GM18498 (cell line): Measurements from ENCODE around the gene SHLD1.

Experiments
- ATAC-seq: cut with Tn5 transposase; IDR thresholded peaks from one replicate; pipeline ENCODE4 v1.9.1; 2021; ENCODE audit warnings: mild to moderate bottlenecking, moderate library complexity; ENCODE audit not compliant: unreplicated experiment

Gene SHLD1

GRCh38 chr20:5843054-5843592 lies 92.9 kb downstream of the SHLD1 start:
- peak; percentile 70 for ATAC-seq

GRCh38 chr20:5844063-5844681 lies 94.0 kb downstream of the SHLD1 start:
- peak; percentile 78 for ATAC-seq

DNA sequence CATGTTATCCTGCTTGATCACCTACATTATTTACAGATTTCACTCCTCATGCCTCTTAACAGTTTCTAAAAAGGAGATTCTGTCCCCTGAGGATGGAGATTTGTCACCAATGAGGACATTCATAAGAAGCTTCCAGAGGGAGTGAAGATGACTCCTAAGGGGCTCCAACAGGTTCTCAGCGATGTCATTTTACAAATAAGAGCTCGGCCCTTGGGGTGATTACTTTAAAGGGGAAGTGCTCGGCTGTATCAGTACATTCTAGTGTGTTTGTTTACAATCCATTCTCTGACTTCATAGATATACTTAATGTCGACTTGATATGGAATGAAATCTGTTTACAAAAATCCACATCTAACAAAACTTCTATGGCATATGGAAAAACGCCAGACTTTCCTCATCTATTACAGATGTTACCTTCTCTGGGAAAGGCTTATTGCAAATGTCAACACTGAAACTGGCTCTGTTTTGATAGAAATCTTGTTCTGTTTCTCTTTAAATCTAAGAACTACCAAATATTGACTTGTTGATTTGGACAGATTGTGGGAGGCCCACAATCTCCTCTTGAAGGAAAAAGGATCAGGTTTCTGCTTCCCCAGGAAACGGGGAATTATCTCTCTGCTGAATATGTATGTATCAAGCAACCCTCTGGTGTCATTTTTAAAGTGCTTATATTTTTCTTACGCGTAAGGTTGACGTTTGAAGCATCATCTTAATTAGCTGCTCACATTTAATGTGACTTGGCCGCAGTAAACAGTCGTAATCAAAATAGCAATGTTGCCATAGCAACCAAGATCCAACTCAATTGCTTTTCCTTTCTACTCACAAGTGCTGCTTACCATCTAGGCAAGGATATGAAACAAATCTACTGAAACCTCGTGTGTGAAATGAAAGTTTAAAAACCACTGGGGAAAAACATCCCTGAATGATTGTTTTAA lies 95.7 kb downstream of the SHLD1 start:
- no peak for ATAC-seq

GRCh38 chr20:5848711-5849505 lies 98.7 kb downstream of the SHLD1 start:
- no peak for ATAC-seq

DNA sequence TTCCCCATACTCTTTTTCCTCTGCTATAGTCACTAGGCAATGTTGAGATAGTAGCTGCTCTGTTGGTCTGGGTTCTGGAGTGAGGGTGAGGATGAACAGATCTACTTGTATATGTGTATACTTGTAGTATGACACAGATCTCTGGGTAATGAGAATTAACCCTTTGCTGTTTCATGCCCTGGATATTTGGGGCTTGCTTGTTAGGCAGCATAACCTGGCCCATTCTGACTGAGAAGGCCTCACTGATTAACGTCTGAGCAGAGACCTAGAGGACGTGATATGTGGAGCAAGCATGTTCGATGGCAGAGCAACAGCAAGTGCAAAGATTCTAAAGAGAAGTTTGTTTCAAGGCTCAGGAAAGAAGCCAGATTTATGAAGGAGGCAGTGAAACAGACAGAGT lies 105.7 kb downstream of the SHLD1 start:
- no peak for ATAC-seq

DNA sequence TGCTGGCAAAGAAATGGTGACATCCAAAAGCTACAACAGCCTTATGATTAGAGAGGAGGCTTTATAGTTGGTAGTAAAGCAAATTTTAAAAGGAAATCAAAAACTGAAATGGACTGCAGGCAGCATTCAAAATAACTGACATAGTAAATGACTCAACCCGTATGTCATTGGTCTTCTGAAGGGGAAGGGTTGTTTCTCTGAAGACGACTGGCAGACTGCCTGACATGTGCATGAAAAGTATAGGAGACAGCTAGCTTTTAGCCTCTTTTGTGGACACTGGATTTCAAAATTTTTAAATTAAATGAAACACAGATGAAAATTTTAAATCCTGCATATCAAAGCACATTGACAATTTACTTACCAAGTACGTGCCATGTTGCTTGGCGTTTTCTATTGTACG lies 109.4 kb downstream of the SHLD1 start:
- ATAC-seq = no peak

DNA sequence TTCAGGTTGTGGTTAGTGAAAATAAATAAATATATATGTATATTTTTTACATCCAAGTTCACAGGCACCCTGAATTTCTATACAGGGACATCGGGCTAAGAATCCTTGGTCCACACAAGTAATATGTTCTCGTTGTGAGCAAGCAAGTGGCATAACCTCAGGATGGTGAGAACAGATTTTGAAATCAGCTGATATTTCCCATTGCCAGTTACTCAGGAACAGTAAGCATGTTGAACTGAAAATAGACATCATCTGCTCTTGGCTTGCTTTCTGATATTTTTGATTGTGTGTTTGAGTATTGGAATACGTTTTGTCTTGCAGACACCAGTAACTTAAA lies 112.5 kb downstream of the SHLD1 start:
- no peak for ATAC-seq

- no peak for ATAC-seq
These were observed 113.0 kb downstream of the SHLD1 start for GRCh38 chr20:5863040-5863833.

- no peak for ATAC-seq
These were observed 114.2 kb downstream of the SHLD1 start for GRCh38 chr20:5864428-5864827.

GRCh38 chr20:5864873-5865587 lies 114.8 kb downstream of the SHLD1 start:
- ATAC-seq = no peak

DNA sequence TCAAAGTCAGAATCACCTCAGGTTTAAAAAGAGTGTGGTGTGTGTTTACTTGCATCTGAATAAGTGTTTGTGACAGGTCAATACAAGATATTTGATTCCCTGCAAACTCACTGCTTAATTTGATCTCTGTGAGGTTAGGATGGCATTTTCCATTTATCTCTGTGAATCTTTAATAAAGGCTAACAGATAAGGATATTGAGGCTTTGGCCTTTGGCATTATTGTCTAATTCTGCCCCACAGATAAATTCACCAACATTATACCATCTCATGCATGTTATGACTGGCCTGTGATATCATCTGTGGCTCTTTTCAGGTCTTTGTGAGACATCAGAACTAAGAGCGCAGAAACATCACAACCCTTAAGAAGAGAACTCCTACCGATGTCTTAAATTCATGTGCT lies 115.4 kb downstream of the SHLD1 start:
- no peak for ATAC-seq

DNA sequence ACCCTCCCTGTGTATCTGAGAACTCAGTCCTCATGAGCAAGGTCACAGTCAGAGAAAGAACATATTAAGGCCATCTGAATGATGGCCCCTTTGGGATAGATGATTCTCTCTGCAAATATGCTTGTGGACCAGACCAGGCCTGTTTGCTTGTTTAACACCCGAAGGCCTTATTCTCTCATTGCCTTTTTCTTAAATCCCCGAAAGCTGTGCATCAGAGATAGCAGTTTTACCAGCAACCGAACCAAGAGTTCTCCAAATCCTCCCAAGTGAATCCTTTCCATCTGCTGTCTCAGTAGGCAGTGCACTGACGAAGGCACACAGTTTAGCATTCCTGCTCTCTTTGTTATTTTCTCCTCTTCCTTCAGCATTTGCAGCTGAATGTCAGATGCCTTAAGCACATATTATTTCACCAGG lies 120.4 kb downstream of the SHLD1 start:
- no peak for ATAC-seq

- ATAC-seq = no peak
These were observed 121.5 kb downstream of the SHLD1 start for GRCh38 chr20:5871459-5872410.

- no peak for ATAC-seq
These were observed 126.9 kb downstream of the SHLD1 start for GRCh38 chr20:5877128-5877527.

- no peak for ATAC-seq
These were observed 130.1 kb downstream of the SHLD1 start for GRCh38 chr20:5880326-5880725.

GRCh38 chr20:5881703-5882102 lies 131.5 kb downstream of the SHLD1 start:
- ATAC-seq = no peak

- ATAC-seq = no peak
These were observed 132.0 kb downstream of the SHLD1 start for GRCh38 chr20:5882166-5882565.

- no peak for ATAC-seq
These were observed 134.5 kb downstream of the SHLD1 start for GRCh38 chr20:5884465-5885335.
